SW 1271 (cell line): ENCODE data around the gene SCAANT1.
A peak's percentile ranks its signal among the peaks of the same experiment; 100 is the strongest.

Experiments used
- DNase-seq, 2 experiments: peaks; one replicate each; lab custom pipeline; 2025; lab: John Stamatoyannopoulos, UW

The SCAANT1 gene

DNA sequence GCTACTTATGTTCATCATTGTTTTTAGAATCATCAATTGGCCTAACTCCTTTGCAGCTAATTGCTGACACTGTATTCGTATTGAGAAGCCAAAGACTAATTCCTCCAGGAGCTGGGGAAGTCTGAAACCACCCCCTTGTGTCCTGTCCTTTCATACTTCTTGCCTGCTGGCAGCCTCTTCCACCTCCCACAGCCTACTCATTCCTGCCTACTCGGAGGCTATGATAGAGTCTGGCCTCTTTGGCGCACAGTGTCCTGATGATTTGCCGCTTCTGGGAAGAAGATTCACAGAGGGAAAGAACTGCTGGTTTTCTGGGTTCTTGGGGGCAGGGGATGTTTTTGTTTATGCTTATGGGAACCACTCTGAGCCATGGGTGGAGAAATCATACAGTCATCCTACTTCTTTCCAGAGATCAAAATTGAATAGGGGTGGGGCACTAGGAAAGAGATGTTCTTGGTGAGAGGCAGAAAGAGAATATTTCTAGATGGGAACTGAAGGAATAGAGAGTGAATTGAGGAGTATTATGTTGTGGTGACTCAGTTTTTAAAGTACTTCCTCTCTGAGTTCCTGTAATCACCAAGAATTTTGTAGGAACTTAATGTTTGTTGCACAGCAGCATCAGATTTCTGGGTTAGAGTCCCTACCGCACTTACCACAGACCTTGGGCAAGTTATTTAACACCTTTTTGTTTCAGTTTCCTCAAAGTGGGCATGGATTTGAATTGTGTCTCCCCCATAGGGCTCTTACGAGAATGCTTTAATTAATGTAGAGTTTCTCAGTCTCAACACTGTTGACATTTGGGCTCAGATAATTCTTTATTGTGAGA lies 22.1 kb upstream of the SCAANT1 start:
- no peak for DNase-seq

DNA sequence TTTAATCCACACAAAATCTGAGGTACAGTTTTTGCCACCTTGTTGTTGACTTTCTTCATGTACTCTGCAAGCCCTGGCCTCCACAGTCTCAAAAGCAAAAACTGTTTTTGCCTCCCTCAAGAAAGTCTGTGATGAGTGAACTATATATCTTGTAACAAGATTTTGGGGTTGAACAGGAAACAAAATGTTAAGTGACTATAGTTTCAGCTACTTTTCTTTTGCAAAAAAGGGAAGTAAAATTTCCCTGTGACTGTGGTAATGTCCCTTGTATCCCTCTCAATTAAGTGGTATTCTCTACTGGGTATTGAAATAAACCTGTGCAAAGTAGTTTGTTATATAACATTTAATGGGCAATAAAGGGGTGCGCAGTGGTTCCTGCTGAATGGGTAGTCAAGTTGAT lies 21.3 kb upstream of the SCAANT1 start:
- DNase-seq, result no peak

DNA sequence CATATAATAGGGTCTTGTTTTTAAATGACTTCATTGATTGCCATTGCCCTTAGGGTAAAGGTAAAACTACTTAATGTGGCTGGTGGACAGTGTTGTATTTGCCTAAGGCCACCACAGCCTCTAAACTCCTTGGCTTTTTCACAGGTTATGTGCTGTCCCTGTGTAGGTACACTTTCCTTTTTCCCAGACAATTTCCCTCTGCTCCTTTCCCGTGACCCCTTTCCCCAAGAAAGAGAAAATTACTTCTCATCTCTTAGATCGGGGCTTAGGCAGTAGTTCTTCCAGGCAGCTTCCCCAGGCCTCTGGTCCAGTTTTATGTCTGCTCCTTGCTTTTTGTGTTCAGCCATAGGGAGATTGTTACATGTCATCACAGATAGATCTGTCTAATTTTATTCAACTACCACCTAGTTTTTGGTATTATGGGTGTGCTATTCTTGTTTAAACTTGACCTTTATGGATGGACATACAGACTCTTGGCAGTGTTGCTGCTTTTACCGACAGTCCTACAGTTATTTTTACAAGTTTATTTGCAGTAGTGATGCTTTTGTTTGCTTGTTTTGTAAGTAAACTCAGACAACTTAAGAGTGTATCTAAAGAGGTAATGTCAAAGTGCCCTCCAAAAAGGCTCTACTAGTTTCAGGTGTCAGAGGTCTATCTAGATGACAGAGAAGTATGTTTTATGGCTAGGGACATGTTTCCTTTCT lies 20.5 kb upstream of the SCAANT1 start:
- no peak for DNase-seq

DNA sequence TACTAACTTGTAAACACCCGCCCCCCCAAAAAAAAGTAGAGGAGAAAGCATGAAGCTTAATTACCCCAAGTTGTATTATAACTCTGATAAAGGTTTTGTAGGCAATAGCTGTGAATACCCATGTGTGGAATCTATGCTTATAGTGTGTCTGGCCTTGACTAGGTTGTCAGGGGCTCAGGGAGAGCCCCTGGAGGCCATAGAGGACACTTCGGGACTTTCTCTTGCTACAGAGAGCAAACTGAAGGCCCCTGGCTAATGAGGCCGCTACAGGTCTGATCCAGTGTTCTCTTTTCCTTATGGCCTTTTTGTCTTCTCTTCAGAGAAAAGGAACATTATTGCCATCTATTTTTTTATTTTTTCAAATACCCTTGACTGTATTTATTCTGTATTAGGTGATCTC lies 19.1 kb upstream of the SCAANT1 start:
- no peak for DNase-seq

DNA sequence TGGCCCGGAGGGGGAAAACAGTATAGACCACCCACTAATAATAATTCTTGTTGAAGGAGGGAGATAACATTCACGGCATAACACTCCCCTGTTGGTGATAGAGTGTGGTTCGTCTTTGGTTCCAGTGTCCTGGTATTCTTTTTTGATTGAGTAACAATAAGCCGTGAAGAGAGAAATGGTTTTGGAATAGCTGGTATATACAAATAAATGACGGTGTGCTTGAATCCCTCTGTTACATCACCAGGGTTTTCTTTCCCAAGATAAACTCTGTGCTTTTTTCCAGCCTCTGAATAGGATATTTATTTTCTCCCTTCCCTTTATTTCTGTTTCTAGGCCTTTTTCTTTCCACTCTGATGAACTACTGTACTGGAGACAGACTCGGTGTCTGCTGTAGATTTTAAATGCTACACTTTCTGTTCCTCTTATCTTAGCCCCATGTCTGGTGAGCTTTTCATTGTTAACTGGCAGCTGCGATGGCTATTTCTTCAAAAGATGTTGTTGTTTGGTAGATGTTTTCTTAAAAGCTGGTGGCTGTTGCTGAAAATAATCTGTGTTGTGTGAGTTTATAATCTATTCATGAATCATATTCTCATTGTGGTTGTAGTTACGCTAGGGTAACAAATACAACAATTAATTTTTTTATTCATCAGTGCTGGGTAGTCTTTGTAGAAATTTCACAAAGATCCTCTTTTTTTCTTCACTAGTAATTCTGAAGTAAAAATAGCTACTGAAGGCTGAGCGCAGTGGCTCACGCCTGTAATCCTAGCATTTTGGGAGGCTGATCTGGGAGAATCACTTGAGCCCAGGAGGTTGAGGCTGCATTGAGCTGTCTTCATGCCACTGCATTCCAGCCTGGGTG lies 15.5 kb upstream of the SCAANT1 start:
- DNase-seq, result no peak

DNA sequence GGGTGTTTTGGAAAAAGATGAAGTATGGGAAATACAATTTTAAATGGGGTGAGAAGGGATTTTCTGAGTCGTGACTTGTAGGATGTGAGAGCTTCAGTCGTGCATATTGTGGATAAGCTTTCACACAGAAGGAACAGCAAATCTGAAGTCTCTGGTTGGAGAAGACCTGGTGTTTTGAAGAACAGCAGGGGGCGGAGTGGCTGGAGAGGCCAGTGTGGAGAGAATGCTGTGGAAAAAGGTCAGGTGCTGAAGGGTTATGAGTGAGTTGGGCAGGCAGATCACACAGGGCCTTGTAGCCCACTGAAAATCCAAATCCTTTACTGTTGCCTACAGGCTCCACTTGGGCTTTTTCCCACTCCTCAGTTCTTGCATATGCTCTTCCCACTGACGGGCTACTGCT lies 14.1 kb upstream of the SCAANT1 start:
- DNase-seq, result no peak

DNA sequence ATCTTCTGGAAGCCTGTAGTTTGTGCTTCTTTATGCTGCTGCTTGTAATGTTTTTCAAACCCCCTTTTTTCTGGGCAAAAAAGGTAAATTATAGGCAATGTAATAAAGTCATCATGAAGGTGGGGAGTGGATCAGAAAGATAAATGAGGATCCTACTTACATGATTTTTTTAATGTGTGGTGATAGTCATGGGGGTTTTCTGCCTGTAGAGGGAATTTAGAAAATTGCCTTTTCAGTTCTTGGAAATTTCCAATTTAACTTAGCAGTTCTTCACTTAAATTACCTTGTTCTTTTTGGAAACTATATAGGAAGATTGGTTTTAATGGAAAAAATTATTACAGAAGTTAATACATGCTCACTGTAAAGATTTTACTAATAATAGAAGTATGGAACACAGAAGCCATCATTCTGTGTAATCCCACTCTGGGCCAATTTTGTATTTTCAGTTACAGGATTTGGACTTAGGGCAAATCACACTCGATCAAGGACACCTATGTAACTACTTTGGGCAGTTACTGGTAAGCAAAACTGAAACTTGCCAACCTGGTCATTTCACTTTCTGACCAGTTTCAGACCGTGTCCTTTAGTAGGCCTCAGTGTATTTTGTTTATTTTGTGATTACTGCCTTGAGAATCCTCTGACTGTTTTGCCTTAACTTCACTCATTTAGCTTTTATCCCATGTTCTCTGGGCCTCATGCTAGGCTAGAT lies 10.5 kb upstream of the SCAANT1 start:
- no peak for DNase-seq

DNA sequence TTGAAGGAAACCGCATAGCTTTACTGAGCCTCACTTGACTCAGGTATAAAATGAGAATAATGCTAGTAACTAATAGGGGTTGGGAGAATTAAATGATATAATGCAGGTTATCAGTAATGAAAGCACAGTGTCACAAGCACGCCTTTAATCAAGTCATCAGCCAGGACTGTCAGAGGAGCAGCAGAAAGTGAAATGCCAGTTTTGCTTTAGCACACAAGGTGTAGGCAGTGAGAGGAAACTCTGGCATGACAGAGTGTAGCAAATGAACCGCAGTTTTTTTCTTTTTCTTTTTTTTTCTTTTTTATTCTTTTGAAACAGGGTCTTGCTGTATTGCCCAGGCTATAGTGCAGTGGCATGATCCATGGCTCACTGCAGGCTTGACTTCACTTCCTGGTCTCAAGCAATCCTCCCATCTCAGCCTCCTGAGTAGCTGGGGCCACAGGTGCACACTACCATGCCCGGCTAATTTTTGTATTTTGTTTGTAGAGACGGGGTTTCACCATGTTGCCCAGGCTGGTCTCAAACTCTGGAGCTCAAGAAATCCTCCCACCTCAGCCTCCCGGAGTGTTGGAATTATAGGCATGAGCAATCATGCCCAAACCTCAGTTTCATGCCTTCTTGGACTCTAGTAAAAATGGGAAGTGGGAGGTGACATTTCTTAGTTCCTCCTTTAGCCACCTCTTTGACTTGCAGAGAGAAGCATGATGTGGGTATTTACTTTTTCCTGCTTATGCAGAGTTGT lies 9.7 kb upstream of the SCAANT1 start:
- no peak for DNase-seq

DNA sequence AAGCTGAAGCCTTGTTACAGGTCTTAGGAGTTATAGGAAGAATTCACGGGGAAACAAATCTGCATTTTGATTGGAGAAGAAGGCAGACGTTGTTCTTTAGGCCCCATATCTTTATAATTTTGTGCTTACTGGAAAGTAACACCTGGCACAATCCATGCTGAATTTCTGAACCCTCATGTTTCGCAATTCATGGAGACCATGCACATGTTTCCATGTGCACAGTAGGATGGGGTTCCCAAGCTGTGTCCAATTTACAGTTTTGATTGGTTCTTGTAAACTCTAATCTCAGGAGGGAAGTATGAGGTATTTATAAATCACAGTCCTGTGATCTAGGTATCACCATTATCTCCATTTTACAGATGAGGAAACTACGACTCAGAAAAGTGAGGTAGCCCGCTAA lies 7.8 kb upstream of the SCAANT1 start:
- no peak for DNase-seq

DNA sequence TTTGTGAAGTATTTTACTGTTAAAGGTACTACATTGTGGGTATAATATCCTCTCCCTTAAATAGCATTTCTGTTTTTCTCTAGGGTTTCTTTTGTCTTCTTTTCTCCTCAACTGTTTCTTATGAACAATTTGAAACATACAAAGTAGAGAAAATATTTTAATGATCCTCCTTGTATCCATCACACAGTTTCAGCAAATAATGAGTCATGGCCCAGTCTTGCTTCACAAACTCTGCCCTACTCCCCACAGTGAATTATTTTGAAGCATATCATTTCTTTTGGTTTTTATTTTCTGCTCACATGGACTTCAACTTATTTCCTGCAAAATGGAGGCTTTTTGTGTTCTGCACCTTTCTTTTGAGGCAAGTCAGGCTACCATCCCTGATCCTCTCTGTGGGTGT lies 6.1 kb upstream of the SCAANT1 start:
- no peak for DNase-seq

DNA sequence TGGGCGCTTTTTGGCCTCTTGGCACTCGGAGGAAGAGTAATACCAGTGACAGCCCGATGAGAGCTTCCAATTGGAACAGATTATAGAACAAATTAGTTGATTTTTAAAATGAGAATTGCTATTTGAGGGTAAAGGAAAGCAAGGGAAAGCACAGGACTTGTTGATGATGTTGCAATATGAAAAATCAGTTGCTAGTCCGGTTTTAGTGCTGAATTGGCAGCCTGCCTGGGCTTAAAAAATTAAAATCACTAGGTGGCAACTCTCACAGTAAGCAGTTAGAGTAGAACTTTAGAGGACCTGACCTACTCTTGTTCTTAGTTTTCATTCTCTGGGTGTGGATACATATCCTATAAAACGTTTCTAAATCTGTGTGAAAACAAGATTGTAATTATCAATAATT lies 2.1 kb upstream of the SCAANT1 start:
- DNase-seq, result no peak

DNA sequence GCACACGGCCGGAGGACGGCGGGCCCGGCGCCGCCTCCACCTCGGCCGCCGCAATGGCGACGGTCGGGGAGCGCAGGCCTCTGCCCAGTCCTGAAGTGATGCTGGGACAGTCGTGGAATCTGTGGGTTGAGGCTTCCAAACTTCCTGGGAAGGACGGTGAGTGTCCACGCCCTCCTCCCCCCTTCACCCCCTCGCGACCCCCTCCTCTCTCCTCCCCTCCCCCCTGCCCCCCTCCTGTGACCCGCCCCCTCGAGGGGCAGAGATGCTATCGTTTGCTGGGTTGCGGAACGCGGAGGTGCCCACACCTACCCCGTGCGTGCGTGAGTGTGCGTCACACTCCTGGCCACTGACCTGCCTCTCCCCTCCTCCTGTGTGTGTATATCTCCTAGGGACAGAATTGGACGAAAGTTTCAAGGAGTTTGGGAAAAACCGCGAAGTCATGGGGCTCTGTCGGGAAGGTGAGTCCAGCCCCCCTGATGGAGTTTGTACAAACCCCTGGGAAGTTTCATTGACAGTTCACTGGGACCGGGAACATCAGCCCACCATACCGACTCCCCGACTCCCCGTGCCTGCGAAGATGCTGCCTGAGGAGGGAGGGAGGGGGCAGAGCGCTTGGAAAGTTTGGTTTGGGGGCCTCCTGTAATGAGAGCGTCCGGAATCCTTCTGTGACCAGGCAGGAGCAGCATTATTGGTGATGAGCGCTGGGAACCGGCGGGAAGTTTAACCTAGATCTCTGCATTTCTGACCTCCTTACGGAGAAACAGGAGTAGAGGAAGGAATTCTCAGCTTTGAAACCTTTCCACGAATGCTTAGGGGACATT lies 795 bp upstream of the SCAANT1 start:
- peak; percentile 6 to 29 for DNase-seq

DNA sequence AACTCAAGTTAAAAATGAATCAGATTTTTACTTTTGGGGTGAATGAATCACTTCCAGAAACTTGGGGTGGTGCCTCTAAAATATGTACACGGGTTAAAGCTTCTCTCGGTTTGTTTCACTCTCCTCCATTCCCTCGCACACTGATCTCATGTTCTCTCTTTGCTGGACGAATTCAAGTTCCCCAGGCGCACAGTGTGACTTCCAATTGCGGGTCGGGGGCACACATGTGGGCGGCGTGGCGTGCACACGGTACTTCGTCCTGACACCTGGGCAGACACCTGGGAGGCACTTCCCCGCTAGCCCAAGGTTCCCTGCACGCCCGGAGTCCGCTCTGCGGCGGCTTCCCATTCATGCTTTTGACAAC lies 692 bp downstream of the SCAANT1 start:
- no peak for DNase-seq

DNA sequence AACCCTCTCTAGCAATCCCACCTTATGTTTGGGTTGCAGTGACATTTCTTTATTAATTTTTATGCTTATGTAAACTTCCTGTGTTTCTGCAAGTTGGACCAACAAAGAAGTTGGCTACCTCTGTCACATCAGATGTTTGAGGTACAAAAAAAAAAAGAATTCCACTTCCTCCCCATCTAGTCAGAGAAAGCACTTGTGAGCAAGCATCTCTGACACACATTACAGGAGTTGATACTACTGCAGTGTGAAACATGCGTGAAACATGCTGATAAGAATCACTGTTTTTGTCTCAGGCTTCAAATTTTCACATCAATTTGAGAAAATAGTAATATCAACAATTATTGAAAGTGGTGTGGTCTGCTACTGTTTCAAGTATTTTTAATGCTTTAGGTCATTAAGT lies 1.3 kb downstream of the SCAANT1 start:
- no peak for DNase-seq

DNA sequence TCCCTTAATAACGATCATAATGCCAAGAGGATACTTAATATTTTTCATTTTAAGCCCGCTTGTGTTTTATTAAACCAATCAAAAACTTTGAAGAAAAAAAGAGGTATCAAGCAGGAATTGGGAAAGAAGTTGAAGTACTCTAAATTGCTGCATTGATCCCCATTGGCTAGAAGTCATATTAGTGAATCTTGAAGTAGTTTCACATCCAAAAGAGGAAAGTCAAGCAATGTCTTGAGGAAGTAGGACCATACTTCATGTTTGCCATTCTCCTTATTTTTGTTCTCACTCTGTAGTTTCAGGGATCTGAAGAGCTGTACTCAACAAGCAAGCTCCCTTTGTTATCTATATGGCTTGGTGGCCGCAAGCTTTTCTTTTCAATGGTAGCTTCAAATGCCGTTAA lies 2.2 kb downstream of the SCAANT1 start:
- DNase-seq, result no peak

DNA sequence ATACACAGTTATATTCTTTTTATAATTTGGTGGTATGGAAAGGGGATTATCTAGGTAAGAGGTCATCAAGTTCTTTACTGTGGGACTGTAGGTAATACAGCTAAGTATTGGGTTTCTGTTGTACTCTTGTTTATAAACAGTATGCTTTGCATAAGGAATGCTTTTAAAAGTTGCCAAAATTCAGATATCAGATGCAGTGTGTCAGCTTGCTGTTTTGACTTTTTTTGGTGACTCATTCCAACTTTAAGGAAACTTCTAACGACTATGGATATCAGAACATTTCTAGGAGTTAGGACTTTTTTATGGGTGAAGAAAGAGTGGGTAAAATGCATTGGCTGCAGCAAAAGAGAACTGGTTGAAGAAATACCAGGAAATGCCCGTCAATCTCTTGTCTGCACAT lies 2.8 kb downstream of the SCAANT1 start:
- DNase-seq, result no peak

DNA sequence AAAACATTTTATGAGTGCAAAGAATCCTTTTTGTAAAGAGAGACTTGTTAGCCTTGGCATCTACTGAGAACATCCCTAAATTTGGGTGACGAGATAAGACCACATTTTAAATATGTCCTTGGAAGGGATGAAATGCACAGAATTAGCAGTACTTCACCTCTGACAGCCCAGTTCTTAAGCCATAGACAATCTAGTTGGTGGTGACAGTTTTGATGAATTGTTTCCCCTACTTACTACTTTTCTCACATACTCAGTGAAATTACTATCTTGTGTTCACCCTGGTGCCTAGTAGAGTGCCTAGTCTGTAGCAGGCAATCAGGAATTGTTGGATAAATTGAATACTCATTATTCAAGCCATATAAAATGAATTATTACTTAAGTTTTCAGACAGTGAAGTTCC lies 3.4 kb downstream of the SCAANT1 start:
- DNase-seq, result no peak

DNA sequence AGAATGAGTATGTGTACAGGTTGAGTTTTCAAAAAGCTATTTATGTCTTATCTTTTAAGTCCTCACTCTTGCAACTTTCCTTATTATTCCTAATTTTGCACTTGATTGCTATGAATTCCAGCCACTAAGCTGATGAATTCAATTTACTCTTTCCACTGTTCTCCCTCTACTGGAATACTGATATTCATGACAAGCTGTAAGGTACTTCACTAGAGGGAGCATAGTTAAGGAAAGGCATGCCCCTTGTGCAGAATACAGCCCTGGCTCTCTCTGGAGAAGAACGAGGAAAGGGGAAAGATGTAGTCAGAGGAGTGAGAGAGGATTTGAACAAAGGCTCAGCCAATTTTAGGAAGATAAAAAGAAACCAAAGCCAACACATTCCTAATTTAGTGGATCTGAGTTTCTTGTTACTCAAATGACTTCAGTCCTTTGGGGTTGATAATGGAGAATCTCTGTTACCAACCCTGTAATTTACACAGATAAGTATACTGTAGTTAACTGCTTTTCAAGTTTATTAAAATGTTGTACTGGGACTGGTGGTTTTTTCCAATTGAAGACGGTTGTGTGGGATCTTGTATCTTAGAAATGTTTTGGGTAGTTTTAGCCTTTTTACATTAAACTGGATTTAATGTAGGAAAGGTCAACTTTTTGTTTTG lies 4.0 kb downstream of the SCAANT1 start:
- no peak for DNase-seq

DNA sequence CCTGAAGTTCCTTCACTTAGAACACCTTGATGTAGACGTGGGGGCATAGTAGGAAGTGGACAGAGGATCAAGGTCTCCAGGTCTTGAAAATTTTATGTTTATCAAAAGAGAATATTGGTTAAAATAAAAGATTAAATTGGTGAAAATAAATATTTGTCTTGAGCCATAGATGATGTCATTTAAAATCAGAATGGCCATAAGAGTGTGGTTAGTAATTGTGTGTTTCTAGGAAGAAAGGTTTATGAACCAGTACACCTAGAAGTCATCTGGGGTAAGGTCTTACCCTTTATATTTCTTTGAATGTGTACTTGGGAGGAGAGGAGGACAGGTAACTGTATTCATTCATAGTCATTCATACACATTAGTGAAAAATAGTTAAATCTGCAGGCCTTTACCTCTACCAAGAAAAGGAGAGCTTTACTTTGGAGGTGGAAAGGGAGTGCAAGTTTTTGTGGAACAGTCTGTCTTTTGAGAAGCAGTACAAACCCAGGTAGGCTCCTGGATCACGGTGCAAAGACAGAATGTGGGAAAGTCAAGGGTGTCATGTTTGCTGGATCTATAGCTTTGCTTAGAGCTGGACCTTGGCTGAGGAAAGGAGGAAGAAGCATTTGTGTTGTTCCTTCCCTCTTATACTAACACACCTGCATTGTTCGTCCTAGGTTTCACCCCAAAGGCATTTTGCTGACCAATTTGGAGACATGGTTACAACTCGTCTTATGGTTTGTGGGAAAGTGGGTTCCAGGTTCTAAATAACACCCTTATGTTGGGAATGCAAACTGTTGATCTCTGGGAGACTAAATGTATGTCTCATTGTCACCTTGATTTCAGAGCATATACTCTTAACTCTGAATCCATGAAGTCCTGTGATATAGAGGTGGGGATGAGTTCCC lies 6.2 kb downstream of the SCAANT1 start:
- DNase-seq, result no peak
